ENCODE results near the gene ICAM3.

- TF ChIP-seq POLR2A (IDR thresholded peaks at IDR 0.05) (no peak), CTCF (IDR thresholded peaks at IDR 0.05) (no peak)
Measured at GRCh38 chr19:10284065-10284959, 55.1 kb downstream of the ICAM3 start.

Data from thyroid gland (tissue), 4 donors.